HepG2 (cell line): ENCODE data around the gene SLC1A2. TPM values are rescaled to one million over a fixed set of nuclear protein-coding genes. Genes with fewer than 3 reads are reported as not detected.

Source experiments
- ATAC-seq: fragments of 200-7000 bp; cut with Tn5 transposase; 3 replicates; pipeline ENCODE4 v1.9.1; 2020; ENCODE audit warnings: mild to moderate bottlenecking, moderate library complexity
- BruUV-seq: library from RNA; stranded (reverse); fragments of 400-500 nt; replicated peaks from 2 replicates; lab custom pipeline; 2021; lab: Mats Ljungman, UMichigan
- CTCF ChIA-PET: fragments of 300-600 bp; formaldehyde crosslinking; extraction: SDS; loops from one replicate; lab custom pipeline; 2021; ENCODE audit warnings: low total read pairs, inconsistent platforms, low intra/inter-chr PET ratio; lab: Yijun Ruan, JAX
- POLR2A ChIA-PET: fragments of 350-600 bp; sonication (Branson Sonifier 250); formaldehyde crosslinking; loops from one replicate; lab custom pipeline; 2020; ENCODE audit warnings: antibody characterized with exemption, inconsistent platforms; lab: Yijun Ruan, JAX
- DNase-seq: peaks from one replicate; pipeline ENCODE4 v3.0.0-alpha.2; 2015; ENCODE audit warnings: low spot score
- FAIRE-seq: peaks from 3 replicates; lab custom pipeline; 2011; peaks lifted over from hg19 to GRCh38; lab: Jason Lieb, UNC
- H2AFZ ChIP-seq: one replicate; pipeline ENCODE4 v1.6.1; 2011; ENCODE audit warnings: low read length, inconsistent platforms
- H3K27ac ChIP-seq: fragments of 300-600 bp; 3 replicates; pipeline ENCODE4 v1.8.0; 2011; ENCODE audit warnings: mixed run types, mild to moderate bottlenecking, mixed read lengths, low read length, inconsistent platforms; ENCODE audit not compliant: insufficient read depth; ENCODE audit errors: extremely low read length
- H3K27me3 ChIP-seq, 2 experiments: fragments of 200-600 bp in 1 of 2; 2 replicates in 1 of 2; 3 replicates in 1 of 2; pipeline versions ENCODE4 v1.6.0 to v1.8.0; 2011; ENCODE audit warnings: low read length in 2 of 2, mild to moderate bottlenecking in 2 of 2, moderate library complexity in 2 of 2, inconsistent platforms in 1 of 2; ENCODE audit not compliant: insufficient read depth in 2 of 2, control insufficient read depth in 1 of 2
- H3K36me3 ChIP-seq, 2 experiments: fragments of 200-600 bp in 1 of 2; replicated peaks in 1 of 2; 2 replicates in 1 of 2; 3 replicates in 1 of 2; pipeline versions ENCODE4 v1.5.1 to v1.8.0; 2011; ENCODE audit warnings: low read length in 2 of 2, inconsistent platforms in 1 of 2; ENCODE audit not compliant: insufficient read depth in 2 of 2, control insufficient read depth in 1 of 2
- H3K4me1 ChIP-seq: 2 replicates; pipeline ENCODE4 v1.5.1; 2012; ENCODE audit warnings: low read length, inconsistent platforms; ENCODE audit not compliant: insufficient read depth
- H3K4me2 ChIP-seq: 2 replicates; pipeline ENCODE4 v1.6.0; 2011; ENCODE audit warnings: low read depth, low read length, inconsistent platforms
- H3K4me3 ChIP-seq, 3 experiments: fragments of 200-600 bp in 1 of 3; sonication (generic), shearing (Covaris generic) in 1 of 3; replicated peaks in 1 of 3; 2 replicates each; pipeline ENCODE4 v1.5.1; 2011 to 2016; ENCODE audit warnings: low read length in 3 of 3, inconsistent platforms in 2 of 3, low read depth in 2 of 3, mild to moderate bottlenecking in 2 of 3, control low read depth in 1 of 3, mixed read lengths in 1 of 3; ENCODE audit not compliant: insufficient read depth in 1 of 3
- H3K79me2 ChIP-seq: one replicate; pipeline ENCODE4 v1.6.1; 2011; ENCODE audit warnings: low read length, inconsistent platforms; ENCODE audit not compliant: insufficient read depth
- H3K9ac ChIP-seq: 2 replicates; pipeline ENCODE4 v1.6.0; 2011; ENCODE audit warnings: mild to moderate bottlenecking, low read depth, low read length, inconsistent platforms; ENCODE audit not compliant: insufficient read depth
- H3K9me3 ChIP-seq: 2 replicates; pipeline ENCODE4 v1.5.1; 2012; ENCODE audit warnings: mild to moderate bottlenecking, low read length
- H4K20me1 ChIP-seq: 2 replicates; pipeline ENCODE4 v1.6.0; 2011; ENCODE audit warnings: inconsistent platforms, mild to moderate bottlenecking, low read length, moderate library complexity; ENCODE audit not compliant: insufficient read depth
- ARNT ChIP-seq: fragments of 450-650 bp; IDR thresholded peaks from 2 replicates; pipeline ENCODE4 v1.6.1; 2017
- CBX1 ChIP-seq: IDR thresholded peaks from one replicate; pipeline ENCODE4 v1.6.1; 2016; ENCODE audit warnings: antibody characterized with exemption, low read depth
- DNMT1 ChIP-seq: sonication (generic); formaldehyde crosslinking; IDR thresholded peaks from 2 replicates; pipeline ENCODE4 v1.5.1; 2020; ENCODE audit warnings: mild to moderate bottlenecking, missing genetic modification reagents
- MIXL1 ChIP-seq: IDR thresholded peaks from 2 replicates; pipeline ENCODE4 v1.6.1; 2016
- NAIF1 ChIP-seq: sonication (generic); formaldehyde crosslinking; IDR thresholded peaks from 2 replicates; pipeline ENCODE4 v1.5.0; 2020; ENCODE audit warnings: mild to moderate bottlenecking, missing genetic modification reagents, borderline replicate concordance
- NCOA5 ChIP-seq: sonication (generic); formaldehyde crosslinking; IDR thresholded peaks from 2 replicates; pipeline ENCODE4 v1.4.0; 2020; ENCODE audit warnings: missing genetic modification reagents
- ZNF207 ChIP-seq: fragments of 450-650 bp; IDR thresholded peaks from 2 replicates; pipeline ENCODE4 v1.6.1; 2016; ENCODE audit warnings: antibody characterized with exemption, borderline replicate concordance
- ZNF75D ChIP-seq: sonication (generic); formaldehyde crosslinking; IDR thresholded peaks from 2 replicates; pipeline ENCODE4 v1.8.1; 2023; ENCODE audit warnings: missing genetic modification reagents, mild to moderate bottlenecking, borderline replicate concordance
- ZNF772 ChIP-seq: sonication (generic); formaldehyde crosslinking; IDR thresholded peaks from 2 replicates; pipeline ENCODE4 v1.5.0; 2020; ENCODE audit warnings: mild to moderate bottlenecking, missing genetic modification reagents
- WGBS: methylation state at CpG from one replicate; pipeline ENCODE4 v1.1.6; 2017; ENCODE audit warnings: low lambda C conversion rate; 5-methylcytosine and 5-hydroxymethylcytosine counted together
- in situ Hi-C: cut with HindIII; loops from 2 replicates; pipeline ENCODE4 v1.10.0; 2017; ENCODE audit warnings: low pct_unique_long_range_greater_than_20kb; ENCODE audit not compliant: extremely low pct_ligation_motif_present
- intact Hi-C: fragments of 100-400 bp; cut with micrococcal nuclease; formaldehyde crosslinking; loops from one replicate; pipeline ENCODE4 v1.10.0; 2022; ENCODE audit not compliant: unreplicated experiment
- polyA plus RNA-seq, 8 experiments: library from polyadenylated mRNA; depleted of rRNA in 3 of 8; stranded (reverse) in 7 of 8; unstranded in 1 of 8; fragments of >200 nt; fragmentation: Illumina TruSeq in 4 of 8; extraction: Trizol in 4 of 8; gene quantifications; 2 replicates each; pipeline versions ENCODE4 v1.2.1 to v1.2.3, GENCODE V29; 2011 to 2016; ENCODE audit warnings: low read depth in 4 of 8, missing spikeins in 1 of 8, mixed read lengths in 1 of 8; ENCODE audit not compliant: insufficient read depth in 1 of 8
- total RNA-seq, 5 experiments: library from RNA; depleted of rRNA; stranded (reverse); fragments of >200 nt; fragmentation: Illumina TruSeq; extraction: Trizol; gene quantifications; 2 replicates each; pipeline ENCODE4 v1.2.3, GENCODE V29; 2016; ENCODE audit warnings: low read depth in 1 of 5
- TF ChIP-seq, protein P1 (sequence below): sonication (generic); formaldehyde crosslinking; IDR thresholded peaks from 2 replicates; pipeline ENCODE4 v1.5.0; 2020; ENCODE audit warnings: missing genetic modification reagents
- TF ChIP-seq, protein P2 (sequence below): sonication (generic); formaldehyde crosslinking; IDR thresholded peaks from 2 replicates; pipeline ENCODE4 v1.5.0; 2020; ENCODE audit warnings: missing genetic modification reagents, mild to moderate bottlenecking, borderline replicate concordance
- TF ChIP-seq, protein P3 (sequence below), 2 experiments: IDR thresholded peaks; 2 replicates each; pipeline ENCODE4 v1.6.1; 2011 to 2012; ENCODE audit warnings: low read length in 2 of 2, borderline replicate concordance in 1 of 2, low read depth in 1 of 2, mild to moderate bottlenecking in 1 of 2, moderate library complexity in 1 of 2

The SLC1A2 gene
- total and polyA plus RNA-seq, 2 of the 13 experiments (the other 11 are each of a cell fraction or from before 2014, with no cell fraction given) = 23.2 to 43.2 TPM

DNA sequence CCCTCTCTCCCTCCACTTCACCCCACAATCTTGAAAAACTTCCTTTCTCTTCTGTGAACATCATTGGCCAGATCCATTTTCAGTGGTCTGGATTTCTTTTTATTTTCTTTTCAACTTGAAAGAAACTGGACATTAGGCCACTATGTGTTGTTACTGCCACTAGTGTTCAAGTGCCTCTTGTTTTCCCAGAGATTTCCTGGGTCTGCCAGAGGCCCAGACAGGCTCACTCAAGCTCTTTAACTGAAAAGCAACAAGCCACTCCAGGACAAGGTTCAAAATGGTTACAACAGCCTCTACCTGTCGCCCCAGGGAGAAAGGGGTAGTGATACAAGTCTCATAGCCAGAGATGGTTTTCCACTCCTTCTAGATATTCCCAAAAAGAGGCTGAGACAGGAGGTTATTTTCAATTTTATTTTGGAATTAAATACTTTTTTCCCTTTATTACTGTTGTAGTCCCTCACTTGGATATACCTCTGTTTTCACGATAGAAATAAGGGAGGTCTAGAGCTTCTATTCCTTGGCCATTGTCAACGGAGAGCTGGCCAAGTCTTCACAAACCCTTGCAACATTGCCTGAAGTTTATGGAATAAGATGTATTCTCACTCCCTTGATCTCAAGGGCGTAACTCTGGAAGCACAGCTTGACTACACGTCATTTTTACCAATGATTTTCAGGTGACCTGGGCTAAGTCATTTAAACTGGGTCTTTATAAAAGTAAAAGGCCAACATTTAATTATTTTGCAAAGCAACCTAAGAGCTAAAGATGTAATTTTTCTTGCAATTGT, 188.1 kb downstream of the SLC1A2 start:
- ChIA-PET CTCF (no interaction called here), POLR2A (no interaction called here)
- intact Hi-C loops = no loop called here
- WGBS = 38% methylated on average over 5 of the region's 5 CpGs
- H3K4me3 ChIP-seq = no peak overlapping the region
- no peak overlapping the region for H3K27ac ChIP-seq
- no peaks in the 10 kb centered on the region for H3K79me2 ChIP-seq
- TF ChIP-seq NCOA5 (CRISPR knock-in tag) = no peak
- TF ChIP-seq, protein P1, sequence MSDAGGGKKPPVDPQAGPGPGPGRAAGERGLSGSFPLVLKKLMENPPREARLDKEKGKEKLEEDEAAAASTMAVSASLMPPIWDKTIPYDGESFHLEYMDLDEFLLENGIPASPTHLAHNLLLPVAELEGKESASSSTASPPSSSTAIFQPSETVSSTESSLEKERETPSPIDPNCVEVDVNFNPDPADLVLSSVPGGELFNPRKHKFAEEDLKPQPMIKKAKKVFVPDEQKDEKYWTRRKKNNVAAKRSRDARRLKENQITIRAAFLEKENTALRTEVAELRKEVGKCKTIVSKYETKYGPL = no peak
- TF ChIP-seq NAIF1 = no peak
- no peak for TF ChIP-seq ZNF772
- TF ChIP-seq MIXL1 (CRISPR knock-in tag) = no peak
- TF ChIP-seq DNMT1 (CRISPR knock-in tag) = no peak
- TF ChIP-seq, protein P2, sequence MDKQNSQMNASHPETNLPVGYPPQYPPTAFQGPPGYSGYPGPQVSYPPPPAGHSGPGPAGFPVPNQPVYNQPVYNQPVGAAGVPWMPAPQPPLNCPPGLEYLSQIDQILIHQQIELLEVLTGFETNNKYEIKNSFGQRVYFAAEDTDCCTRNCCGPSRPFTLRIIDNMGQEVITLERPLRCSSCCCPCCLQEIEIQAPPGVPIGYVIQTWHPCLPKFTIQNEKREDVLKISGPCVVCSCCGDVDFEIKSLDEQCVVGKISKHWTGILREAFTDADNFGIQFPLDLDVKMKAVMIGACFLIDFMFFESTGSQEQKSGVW (CRISPR knock-in tag) = no peak
- TF ChIP-seq CBX1 = no peak
- TF ChIP-seq, protein P3, sequence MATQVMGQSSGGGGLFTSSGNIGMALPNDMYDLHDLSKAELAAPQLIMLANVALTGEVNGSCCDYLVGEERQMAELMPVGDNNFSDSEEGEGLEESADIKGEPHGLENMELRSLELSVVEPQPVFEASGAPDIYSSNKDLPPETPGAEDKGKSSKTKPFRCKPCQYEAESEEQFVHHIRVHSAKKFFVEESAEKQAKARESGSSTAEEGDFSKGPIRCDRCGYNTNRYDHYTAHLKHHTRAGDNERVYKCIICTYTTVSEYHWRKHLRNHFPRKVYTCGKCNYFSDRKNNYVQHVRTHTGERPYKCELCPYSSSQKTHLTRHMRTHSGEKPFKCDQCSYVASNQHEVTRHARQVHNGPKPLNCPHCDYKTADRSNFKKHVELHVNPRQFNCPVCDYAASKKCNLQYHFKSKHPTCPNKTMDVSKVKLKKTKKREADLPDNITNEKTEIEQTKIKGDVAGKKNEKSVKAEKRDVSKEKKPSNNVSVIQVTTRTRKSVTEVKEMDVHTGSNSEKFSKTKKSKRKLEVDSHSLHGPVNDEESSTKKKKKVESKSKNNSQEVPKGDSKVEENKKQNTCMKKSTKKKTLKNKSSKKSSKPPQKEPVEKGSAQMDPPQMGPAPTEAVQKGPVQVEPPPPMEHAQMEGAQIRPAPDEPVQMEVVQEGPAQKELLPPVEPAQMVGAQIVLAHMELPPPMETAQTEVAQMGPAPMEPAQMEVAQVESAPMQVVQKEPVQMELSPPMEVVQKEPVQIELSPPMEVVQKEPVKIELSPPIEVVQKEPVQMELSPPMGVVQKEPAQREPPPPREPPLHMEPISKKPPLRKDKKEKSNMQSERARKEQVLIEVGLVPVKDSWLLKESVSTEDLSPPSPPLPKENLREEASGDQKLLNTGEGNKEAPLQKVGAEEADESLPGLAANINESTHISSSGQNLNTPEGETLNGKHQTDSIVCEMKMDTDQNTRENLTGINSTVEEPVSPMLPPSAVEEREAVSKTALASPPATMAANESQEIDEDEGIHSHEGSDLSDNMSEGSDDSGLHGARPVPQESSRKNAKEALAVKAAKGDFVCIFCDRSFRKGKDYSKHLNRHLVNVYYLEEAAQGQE (IDR thresholded peaks at IDR 0.05; ENCODE audit: borderline replicate concordance in 1 of 2, low read depth in 1 of 2, low read length in 2 of 2) = no peak
- no peak for TF ChIP-seq ZNF207
- no peak for TF ChIP-seq ZNF75D (CRISPR knock-in tag)
- no peak for TF ChIP-seq ARNT
- no peaks in the 10 kb centered on the region for H4K20me1 ChIP-seq
- no peaks in the 10 kb centered on the region for H3K36me3 ChIP-seq
- H3K4me1 ChIP-seq = peaks cover 35% of the 10 kb centered on the region; the same call in 1 of the 2 replicates
- FAIRE-seq (no peak), ATAC-seq (no peak), DNase-seq (no peak)
- no peaks in the 10 kb centered on the region for H3K9me3 ChIP-seq
- no TSS peak for BruUV-seq
- in situ Hi-C loops = no loop called here
- H3K4me2 ChIP-seq = no peak overlapping the region
- no peak overlapping the region for H3K9ac ChIP-seq
- no peak overlapping the region for H2AFZ ChIP-seq
- peaks cover 0 to 3% of the 10 kb centered on the region in 2 experiments; a peak in 1 of 5 replicates for H3K27me3 ChIP-seq
